Mammary epithelial cell (primary cell): ENCODE measurements around the gene TTLL7.

Experiments
- CTCF ChIP-seq, 2 donors: IDR thresholded peaks in 1 of 2; conservative IDR thresholded peaks in 1 of 2; 2 replicates each; pipeline ENCODE4 v1.5.1; 2011 to 2012; ENCODE audit warnings: inconsistent platforms in 2 of 2, low read length in 2 of 2, mild to moderate bottlenecking in 2 of 2, control low read depth in 1 of 2, low read depth in 1 of 2; ENCODE audit not compliant: insufficient read depth in 1 of 2; ENCODE audit errors: extremely low read depth in 1 of 2
- EZH2 ChIP-seq: IDR thresholded peaks from 2 replicates; pipeline ENCODE4 v1.6.1; 2012; ENCODE audit warnings: low read length, inconsistent platforms, borderline replicate concordance

GRCh38 chr1:83922431-83922830, 76.5 kb downstream of the TTLL7 start:
- TF ChIP-seq CTCF (conservative IDR thresholded peaks at IDR 0.05 in 1 of 2, IDR thresholded peaks at IDR 0.05 in 1 of 2; ENCODE audit: extremely low read depth in 1 of 2, insufficient read depth in 1 of 2, low read depth in 1 of 2, low read length in 2 of 2): no peak
- no peak for TF ChIP-seq EZH2
